ENCODE results near the gene SYT1. TPM values are rescaled to one million over a fixed set of nuclear protein-coding genes. Genes with fewer than 3 reads are reported as not detected.

The SYT1 gene
- total RNA-seq, 2 donors from 2014 or later = 1.0 to 22.7 TPM

GRCh38 chr12:79420146-79420618 is 555.6 kb downstream of the SYT1 start:
- TF ChIP-seq POLR2A (IDR thresholded peaks at IDR 0.05) (no peak), CTCF (IDR thresholded peaks at IDR 0.05) (peak in 6 of 7 experiments; percentile 26 to 77 (median 68))
- DNase-seq (peak in 2 of 4 donors; percentile 15 to 34), ATAC-seq (peak; percentile 79)
- intact Hi-C loops (cut with DNase I) = no loop called here
- no peaks in the 10 kb centered on the region for H3K36me3 ChIP-seq (replicated peaks in 1 of 2; ENCODE audit: insufficient read depth in 1 of 2, low read depth in 2 of 2)
- H3K27me3 ChIP-seq = no peaks in the 10 kb centered on the region
- peak overlapping the region in 2 of 4 donors; percentile 43 to 51 for H3K27ac ChIP-seq
- peaks cover 12% of the 10 kb centered on the region for H3K4me1 ChIP-seq
- H3K9me3 ChIP-seq = no peaks in the 10 kb centered on the region
- no peak overlapping the region for H3K4me3 ChIP-seq

- no peak overlapping the region for H3K27ac ChIP-seq
- intact Hi-C loops (cut with DNase I) = no loop called here
- H3K36me3 ChIP-seq (replicated peaks in 1 of 2; ENCODE audit: insufficient read depth in 1 of 2, low read depth in 2 of 2) = no peaks in the 10 kb centered on the region
- ATAC-seq (no peak), DNase-seq (no peak)
- no peak for TF ChIP-seq CTCF (IDR thresholded peaks at IDR 0.05)
- H3K4me3 ChIP-seq = no peak overlapping the region
- WGBS, 2 donors = 71 to 92% methylated on average over 1 of the region's 1 CpG
- H3K9me3 ChIP-seq = no peaks in the 10 kb centered on the region
- H3K27me3 ChIP-seq = no peaks in the 10 kb centered on the region
- peaks cover 7% of the 10 kb centered on the region for H3K4me1 ChIP-seq
Observed at GRCh38 chr12:79421236-79421740, 556.7 kb downstream of the SYT1 start.

GRCh38 chr12:79422060-79422812 is 557.7 kb downstream of the SYT1 start:
- Histone ChIP-seq H3K4me1 (peaks cover 7% of the 10 kb centered on the region), H3K9me3 (no peaks in the 10 kb centered on the region), H3K27me3 (no peaks in the 10 kb centered on the region), H3K27ac (no peak overlapping the region), H3K36me3 (replicated peaks in 1 of 2; ENCODE audit: insufficient read depth in 1 of 2, low read depth in 2 of 2) (no peaks in the 10 kb centered on the region), H3K4me3 (no peak overlapping the region)
- TF ChIP-seq CTCF (IDR thresholded peaks at IDR 0.05) (no peak), POLR2A (IDR thresholded peaks at IDR 0.05) (no peak)
- ATAC-seq = no peak
- no peak for DNase-seq
- 79 to 89% methylated on average over 3 of the region's 3 CpGs for WGBS, 2 donors
- intact Hi-C loops (cut with DNase I) = no loop called here

GRCh38 chr12:79423560-79423959 is 559.0 kb downstream of the SYT1 start:
- DNase-seq = no peak
- Histone ChIP-seq H3K27ac (no peak overlapping the region), H3K4me3 (no peak overlapping the region), H3K36me3 (replicated peaks in 1 of 2; ENCODE audit: insufficient read depth in 1 of 2, low read depth in 2 of 2) (no peaks in the 10 kb centered on the region), H3K27me3 (no peaks in the 10 kb centered on the region), H3K9me3 (no peaks in the 10 kb centered on the region), H3K4me1 (peaks cover 7% of the 10 kb centered on the region)
- 85 to 89% methylated on average over 3 of the region's 3 CpGs for WGBS, 2 donors
- no peak for TF ChIP-seq CTCF (IDR thresholded peaks at IDR 0.05)
- TF ChIP-seq POLR2A (IDR thresholded peaks at IDR 0.05) = no peak
- no peak for ATAC-seq
- intact Hi-C loops (cut with DNase I) = no loop called here
